ENCODE results near the gene SNX25.

- no peak for TF ChIP-seq RARB (CRISPR knock-in tag; IDR thresholded peaks at IDR 0.05)
- TF ChIP-seq ESRRG (CRISPR knock-in tag; IDR thresholded peaks at IDR 0.05): no peak
- TF ChIP-seq ZFP30 (CRISPR knock-in tag; IDR thresholded peaks at IDR 0.05): no peak
- no peak for TF ChIP-seq CSDC2 (CRISPR knock-in tag; IDR thresholded peaks at IDR 0.05)
- TF ChIP-seq PATZ1 (CRISPR knock-in tag; IDR thresholded peaks at IDR 0.05; ENCODE audit: borderline replicate concordance): no peak
- TF ChIP-seq SNAI2 (CRISPR knock-in tag; IDR thresholded peaks at IDR 0.05): no peak
- no peak for TF ChIP-seq BACH2 (CRISPR knock-in tag; IDR thresholded peaks at IDR 0.05; ENCODE audit: borderline replicate concordance)
- TF ChIP-seq, protein P1, sequence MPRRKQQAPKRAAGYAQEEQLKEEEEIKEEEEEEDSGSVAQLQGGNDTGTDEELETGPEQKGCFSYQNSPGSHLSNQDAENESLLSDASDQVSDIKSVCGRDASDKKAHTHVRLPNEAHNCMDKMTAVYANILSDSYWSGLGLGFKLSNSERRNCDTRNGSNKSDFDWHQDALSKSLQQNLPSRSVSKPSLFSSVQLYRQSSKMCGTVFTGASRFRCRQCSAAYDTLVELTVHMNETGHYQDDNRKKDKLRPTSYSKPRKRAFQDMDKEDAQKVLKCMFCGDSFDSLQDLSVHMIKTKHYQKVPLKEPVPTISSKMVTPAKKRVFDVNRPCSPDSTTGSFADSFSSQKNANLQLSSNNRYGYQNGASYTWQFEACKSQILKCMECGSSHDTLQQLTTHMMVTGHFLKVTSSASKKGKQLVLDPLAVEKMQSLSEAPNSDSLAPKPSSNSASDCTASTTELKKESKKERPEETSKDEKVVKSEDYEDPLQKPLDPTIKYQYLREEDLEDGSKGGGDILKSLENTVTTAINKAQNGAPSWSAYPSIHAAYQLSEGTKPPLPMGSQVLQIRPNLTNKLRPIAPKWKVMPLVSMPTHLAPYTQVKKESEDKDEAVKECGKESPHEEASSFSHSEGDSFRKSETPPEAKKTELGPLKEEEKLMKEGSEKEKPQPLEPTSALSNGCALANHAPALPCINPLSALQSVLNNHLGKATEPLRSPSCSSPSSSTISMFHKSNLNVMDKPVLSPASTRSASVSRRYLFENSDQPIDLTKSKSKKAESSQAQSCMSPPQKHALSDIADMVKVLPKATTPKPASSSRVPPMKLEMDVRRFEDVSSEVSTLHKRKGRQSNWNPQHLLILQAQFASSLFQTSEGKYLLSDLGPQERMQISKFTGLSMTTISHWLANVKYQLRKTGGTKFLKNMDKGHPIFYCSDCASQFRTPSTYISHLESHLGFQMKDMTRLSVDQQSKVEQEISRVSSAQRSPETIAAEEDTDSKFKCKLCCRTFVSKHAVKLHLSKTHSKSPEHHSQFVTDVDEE (CRISPR knock-in tag; IDR thresholded peaks at IDR 0.05): no peak
- TF ChIP-seq TOX (CRISPR knock-in tag; IDR thresholded peaks at IDR 0.05; ENCODE audit: borderline replicate concordance): no peak
- no peak for TF ChIP-seq ISL1 (CRISPR knock-in tag; IDR thresholded peaks at IDR 0.05)
- TF ChIP-seq CREB5 (CRISPR knock-in tag; IDR thresholded peaks at IDR 0.05; ENCODE audit: low read depth): no peak
- TF ChIP-seq PPARA (CRISPR knock-in tag; IDR thresholded peaks at IDR 0.05; ENCODE audit: borderline replicate concordance): no peak
- TF ChIP-seq ZNF565 (CRISPR knock-in tag; conservative IDR thresholded peaks at IDR 0.05; ENCODE audit: low read depth): no peak
- TF ChIP-seq TCF4 (CRISPR knock-in tag; IDR thresholded peaks at IDR 0.05; ENCODE audit: borderline replicate concordance): no peak
Measured at GRCh38 chr4:185408432-185408831, 199.0 kb downstream of the SNX25 start.
